Subcutaneous adipose tissue (tissue), 4 donors: ENCODE data around the gene SNRPE. TPM values are rescaled to one million over a fixed set of nuclear protein-coding genes. Genes with fewer than 3 reads are reported as not detected.

Experiments
- total RNA-seq, 4 donors: library from RNA; depleted of rRNA; stranded (reverse); fragments of >200 nt; gene quantifications; one replicate each; pipeline ENCODE4 v1.1.0, GENCODE V29; 2016
- TF ChIP-seq, protein P1 (sequence below): fragments of 450-650 bp; IDR thresholded peaks from one replicate; pipeline ENCODE4 v1.5.1; 2016; ENCODE audit warnings: low read depth, mild to moderate bottlenecking, control low read depth, antibody characterized with exemption, moderate library complexity

SNRPE gene
- total RNA-seq, 4 donors from 2014 or later: 22.2 to 207 (median 45.7) TPM

DNA sequence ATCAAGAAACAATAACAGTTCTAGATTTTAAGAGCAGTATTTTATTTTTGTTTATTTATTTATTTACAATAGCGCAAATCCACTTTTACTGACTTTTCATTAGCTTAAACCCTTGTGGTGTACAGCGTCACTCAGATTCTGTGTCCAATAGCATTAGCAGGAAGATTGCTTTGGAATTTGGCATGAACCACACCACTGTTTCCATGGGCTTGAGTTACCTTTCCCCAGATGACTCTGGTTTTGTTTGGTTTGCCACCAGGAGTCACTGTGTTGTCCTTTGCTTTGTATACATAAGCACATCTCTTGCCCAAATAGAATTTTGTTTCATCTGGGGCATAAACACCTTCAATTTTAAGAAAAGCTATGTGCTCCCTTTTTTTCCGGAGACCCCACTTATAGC is 25.9 kb upstream of the SNRPE start:
- TF ChIP-seq, protein P1, sequence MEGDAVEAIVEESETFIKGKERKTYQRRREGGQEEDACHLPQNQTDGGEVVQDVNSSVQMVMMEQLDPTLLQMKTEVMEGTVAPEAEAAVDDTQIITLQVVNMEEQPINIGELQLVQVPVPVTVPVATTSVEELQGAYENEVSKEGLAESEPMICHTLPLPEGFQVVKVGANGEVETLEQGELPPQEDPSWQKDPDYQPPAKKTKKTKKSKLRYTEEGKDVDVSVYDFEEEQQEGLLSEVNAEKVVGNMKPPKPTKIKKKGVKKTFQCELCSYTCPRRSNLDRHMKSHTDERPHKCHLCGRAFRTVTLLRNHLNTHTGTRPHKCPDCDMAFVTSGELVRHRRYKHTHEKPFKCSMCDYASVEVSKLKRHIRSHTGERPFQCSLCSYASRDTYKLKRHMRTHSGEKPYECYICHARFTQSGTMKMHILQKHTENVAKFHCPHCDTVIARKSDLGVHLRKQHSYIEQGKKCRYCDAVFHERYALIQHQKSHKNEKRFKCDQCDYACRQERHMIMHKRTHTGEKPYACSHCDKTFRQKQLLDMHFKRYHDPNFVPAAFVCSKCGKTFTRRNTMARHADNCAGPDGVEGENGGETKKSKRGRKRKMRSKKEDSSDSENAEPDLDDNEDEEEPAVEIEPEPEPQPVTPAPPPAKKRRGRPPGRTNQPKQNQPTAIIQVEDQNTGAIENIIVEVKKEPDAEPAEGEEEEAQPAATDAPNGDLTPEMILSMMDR: no peak

DNA sequence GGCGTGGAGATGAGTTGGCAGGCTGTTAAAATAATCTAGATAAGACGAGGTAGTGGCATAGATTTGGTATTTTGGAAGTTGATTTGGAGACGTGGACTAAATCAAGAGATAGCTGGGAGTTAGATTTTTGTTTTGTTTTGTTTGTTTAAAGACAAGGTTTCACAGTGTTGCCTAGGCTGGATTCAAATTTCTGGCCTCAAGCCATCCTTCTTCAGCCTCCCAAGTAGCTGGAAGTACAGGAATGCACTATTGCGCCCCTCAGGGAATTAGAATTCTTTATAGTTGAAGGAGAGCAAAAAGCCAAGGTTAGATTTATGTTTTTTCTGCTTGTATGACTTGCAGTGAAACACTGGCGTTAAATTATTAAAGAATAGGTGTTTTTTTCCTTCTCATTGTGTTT is 22.3 kb upstream of the SNRPE start:
- TF ChIP-seq, protein P1: no peak

DNA sequence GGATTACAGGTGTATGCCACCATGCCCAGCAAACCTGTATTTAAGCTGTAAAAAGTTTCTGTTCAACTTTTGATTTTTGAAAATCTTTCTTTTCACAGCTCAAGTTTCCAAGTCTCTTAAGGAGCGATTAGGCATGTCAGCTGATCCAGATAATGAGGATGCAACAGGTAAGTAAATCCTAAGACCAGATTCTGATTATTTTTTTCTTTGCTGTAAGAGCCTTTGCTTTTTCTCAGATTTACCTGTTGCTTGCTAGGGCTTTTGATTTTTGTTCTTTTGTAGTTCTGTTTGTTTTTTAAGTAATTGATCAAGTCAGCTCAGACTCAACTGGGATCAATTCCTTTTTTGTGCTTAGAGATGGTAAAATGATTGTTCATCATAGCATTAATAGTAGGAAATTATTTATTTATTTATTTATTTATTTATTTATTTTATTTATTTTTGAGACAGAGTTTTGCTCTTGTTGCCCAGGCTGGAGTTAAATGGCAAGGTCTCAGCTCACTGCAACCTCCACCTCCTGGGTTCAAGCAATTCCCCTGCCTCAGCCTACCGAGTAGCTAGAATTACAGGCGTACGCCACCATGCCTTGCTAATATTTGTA is 21.1 kb upstream of the SNRPE start:
- TF ChIP-seq, protein P1: no peak

DNA sequence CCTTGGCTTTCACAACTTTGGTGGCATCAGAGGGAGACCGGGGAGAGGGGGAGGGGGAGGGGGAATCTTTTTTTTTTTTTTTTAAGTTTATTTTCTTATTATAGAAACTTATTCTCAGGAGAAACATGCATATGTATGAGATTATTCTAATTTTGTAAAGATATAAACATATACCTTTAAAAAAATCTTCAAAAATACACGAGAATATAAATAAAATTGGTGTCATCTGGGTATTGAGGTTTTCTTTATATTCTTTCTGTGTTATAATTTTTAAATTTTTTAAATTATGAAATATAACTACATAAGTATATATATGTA is 18.9 kb upstream of the SNRPE start:
- TF ChIP-seq, protein P1: no peak

DNA sequence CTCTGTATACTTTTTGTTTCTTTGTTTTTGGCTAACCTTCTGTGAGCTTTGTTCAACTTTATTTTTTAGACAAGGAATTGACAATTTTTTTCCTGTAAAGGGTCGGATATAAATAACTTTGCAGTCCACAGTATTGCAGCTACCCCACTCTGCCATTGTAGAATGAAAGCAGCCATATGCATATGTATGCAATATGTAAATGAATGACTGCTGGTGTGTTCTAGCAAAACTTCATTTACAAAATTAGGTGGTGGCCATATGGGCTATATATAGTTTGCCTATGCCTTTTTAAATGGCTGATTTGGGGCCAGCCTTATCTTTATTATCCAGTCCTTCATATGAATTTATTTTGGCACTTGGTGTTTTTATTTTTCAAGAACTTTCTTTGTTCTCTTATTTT is 18.0 kb upstream of the SNRPE start:
- TF ChIP-seq, protein P1: no peak

DNA sequence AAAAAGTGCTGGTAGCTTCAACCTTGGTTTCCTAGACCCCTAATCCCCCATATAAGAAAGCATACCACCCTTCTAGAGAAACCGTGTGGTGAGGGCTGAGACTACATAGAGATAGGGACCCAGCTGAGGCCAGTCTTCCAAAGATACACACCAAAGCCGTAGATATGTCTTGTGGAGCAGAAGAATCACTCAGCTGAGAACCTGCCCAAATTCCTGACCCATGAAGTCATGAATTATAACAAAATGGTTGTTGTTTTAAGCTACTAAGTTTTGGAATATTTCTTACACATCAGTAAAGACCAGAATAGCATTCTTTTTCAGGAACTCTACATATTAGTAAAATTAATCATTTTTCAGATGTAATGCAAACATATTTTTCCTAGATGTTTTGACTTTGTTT is 3.3 kb upstream of the SNRPE start:
- TF ChIP-seq, protein P1: no peak

DNA sequence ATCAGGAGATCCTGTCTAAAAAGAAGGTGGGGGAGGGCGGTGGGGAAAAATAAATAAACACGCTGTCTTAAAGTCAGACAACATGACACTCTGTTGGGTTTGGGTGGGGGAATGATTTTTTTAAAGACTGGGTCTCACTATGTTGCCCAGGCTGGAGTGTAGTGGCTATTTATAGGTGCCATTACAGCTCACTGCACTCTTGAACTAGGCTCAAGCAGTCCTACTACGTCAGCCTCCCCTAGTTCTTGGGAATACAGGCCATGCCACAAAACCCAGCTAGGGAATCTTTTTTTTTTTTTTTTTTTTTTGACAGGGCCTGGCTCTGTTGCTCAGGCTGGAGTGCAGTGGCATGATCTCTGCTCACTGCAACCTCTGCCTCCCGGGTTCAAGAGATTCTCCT is 2.4 kb upstream of the SNRPE start:
- TF ChIP-seq, protein P1: no peak
